H1 (cell line): ENCODE data around the gene COL1A1. TPM values are rescaled to one million over a fixed set of nuclear protein-coding genes. Genes with fewer than 3 reads are reported as not detected.

Experiments used
- CTCF ChIA-PET: fragments of 300-600 bp; sonication (Branson Sonifier 250); formaldehyde crosslinking; loops from one replicate; lab custom pipeline; 2021; ENCODE audit not compliant: partially characterized antibody; lab: Charles Lee
- POLR2A ChIA-PET: fragments of 300-600 bp; sonication (Branson Sonifier 250); formaldehyde crosslinking; loops from one replicate; lab custom pipeline; 2021; ENCODE audit warnings: inconsistent platforms; ENCODE audit not compliant: partially characterized antibody; lab: Charles Lee
- DNase-seq, 2 experiments: peaks; one replicate each; pipeline versions ENCODE4 v3.0.0 to v3.0.0-alpha.2; 2010 to 2022; ENCODE audit warnings: low spot score in 2 of 2, low read depth in 1 of 2, mixed read lengths in 1 of 2
- FAIRE-seq: peaks from 2 replicates; lab custom pipeline; 2011; peaks lifted over from hg19 to GRCh38; lab: Jason Lieb, UNC
- H2AFZ ChIP-seq: 2 replicates; pipeline ENCODE4 v1.8.1; 2012; ENCODE audit warnings: low read length, inconsistent platforms
- H2AK5ac ChIP-seq: 2 replicates; pipeline ENCODE4 v1.6.1; 2013; ENCODE audit warnings: low read depth, low read length
- H2BK120ac ChIP-seq: replicated peaks from 2 replicates; pipeline ENCODE3; 2013; ENCODE audit warnings: low read depth, low read length, inconsistent platforms
- H2BK12ac ChIP-seq: 2 replicates; pipeline ENCODE4 v1.6.1; 2013; ENCODE audit warnings: low read depth, low read length
- H2BK15ac ChIP-seq: 2 replicates; pipeline ENCODE4 v1.6.1; 2013; ENCODE audit warnings: low read length
- H2BK20ac ChIP-seq: 2 replicates; pipeline ENCODE4 v1.6.1; 2013; ENCODE audit warnings: low read length
- H2BK5ac ChIP-seq: 2 replicates; pipeline ENCODE4 v1.6.1; 2013; ENCODE audit warnings: low read depth, low read length
- H3K14ac ChIP-seq: 2 replicates; pipeline ENCODE4 v1.6.1; 2013; ENCODE audit warnings: inconsistent platforms; ENCODE audit not compliant: insufficient read length
- H3K18ac ChIP-seq: 2 replicates; pipeline ENCODE4 v1.6.1; 2013; ENCODE audit warnings: low read length; ENCODE audit errors: extremely low read depth
- H3K23ac ChIP-seq: 2 replicates; pipeline ENCODE4 v1.6.1; 2013; ENCODE audit warnings: inconsistent platforms; ENCODE audit not compliant: insufficient read length
- H3K23me2 ChIP-seq: 2 replicates; pipeline ENCODE4 v1.6.1; 2013; ENCODE audit warnings: low read depth, low read length
- H3K27ac ChIP-seq: 2 replicates; pipeline ENCODE4 v1.6.1; 2011; ENCODE audit warnings: low read depth, low read length, inconsistent platforms
- H3K27me3 ChIP-seq, 4 experiments: replicated peaks in 1 of 4; 1 replicate in 1 of 4; 2 replicates in 3 of 4; pipeline versions ENCODE4 v1.6.1 to v1.8.1; 2011 to 2013; ENCODE audit warnings: low read length in 3 of 4, mild to moderate bottlenecking in 3 of 4, inconsistent platforms in 2 of 4, mixed read lengths in 2 of 4, moderate library complexity in 1 of 4; ENCODE audit not compliant: control insufficient read depth in 3 of 4, insufficient read depth in 3 of 4; ENCODE audit errors: extremely low read depth in 1 of 4
- H3K36me3 ChIP-seq, 4 experiments: 2 replicates each; pipeline versions ENCODE4 v1.6.1 to v1.8.1; 2011 to 2013; ENCODE audit warnings: mild to moderate bottlenecking in 4 of 4, low read length in 3 of 4, moderate library complexity in 2 of 4, control low read depth in 1 of 4, inconsistent platforms in 1 of 4; ENCODE audit not compliant: insufficient read depth in 4 of 4, control insufficient read depth in 2 of 4
- H3K4ac ChIP-seq: replicated peaks from 2 replicates; pipeline ENCODE3; 2013; ENCODE audit warnings: low read length, low read depth, mixed read lengths, inconsistent platforms; ENCODE audit not compliant: insufficient read length
- H3K4me1 ChIP-seq, 4 experiments: replicated peaks in 1 of 4; 1 replicate in 1 of 4; 2 replicates in 3 of 4; pipeline versions ENCODE4 v1.6.1 to v1.8.1; 2011 to 2013; ENCODE audit warnings: low read length in 3 of 4, inconsistent platforms in 2 of 4, mixed read lengths in 1 of 4; ENCODE audit not compliant: insufficient read depth in 4 of 4, control insufficient read depth in 3 of 4
- H3K4me2 ChIP-seq, 2 experiments: 2 replicates each; pipeline versions ENCODE4 v1.6.1 to v1.8.1; 2011 to 2013; ENCODE audit warnings: low read depth in 2 of 2, low read length in 2 of 2, control low read depth in 1 of 2, inconsistent platforms in 1 of 2, mild to moderate bottlenecking in 1 of 2; ENCODE audit not compliant: insufficient read depth in 1 of 2
- H3K4me3 ChIP-seq, 4 experiments: fragments of 200-600, 300-600 bp in 1 of 4; sonication (generic), shearing (Covaris generic), sonication (Bioruptor Twin) in 1 of 4; 2 replicates each; pipeline versions ENCODE4 v1.5.1 to v1.8.1; 2011 to 2016; ENCODE audit warnings: low read length in 4 of 4, low read depth in 3 of 4, control low read depth in 2 of 4, inconsistent platforms in 2 of 4, mild to moderate bottlenecking in 2 of 4, mixed read lengths in 1 of 4, moderate library complexity in 1 of 4; ENCODE audit not compliant: insufficient read depth in 2 of 4; ENCODE audit errors: extremely low read depth in 1 of 4
- H3K56ac ChIP-seq: replicated peaks from 2 replicates; pipeline ENCODE3; 2013; ENCODE audit warnings: low read depth, mild to moderate bottlenecking, mixed read lengths, low read length, inconsistent platforms; ENCODE audit not compliant: insufficient read length
- H3K79me1 ChIP-seq: 2 replicates; pipeline ENCODE4 v1.6.1; 2013; ENCODE audit warnings: low read depth, low read length, control low read depth
- H3K79me2 ChIP-seq, 2 experiments: 2 replicates each; pipeline versions ENCODE4 v1.6.1 to v1.8.1; 2012 to 2013; ENCODE audit warnings: low read length in 2 of 2, mild to moderate bottlenecking in 2 of 2, inconsistent platforms in 1 of 2; ENCODE audit not compliant: insufficient read depth in 2 of 2, control insufficient read depth in 1 of 2
- H3K9ac ChIP-seq, 4 experiments: replicated peaks in 1 of 4; 1 replicate in 1 of 4; 2 replicates in 3 of 4; pipeline versions ENCODE4 v1.6.1 to v1.8.1; 2011 to 2013; ENCODE audit warnings: low read depth in 3 of 4, low read length in 3 of 4, control low read depth in 2 of 4, mild to moderate bottlenecking in 2 of 4, moderate library complexity in 2 of 4, inconsistent platforms in 1 of 4; ENCODE audit errors: extremely low read depth in 1 of 4
- H3K9me3 ChIP-seq, 2 experiments: 2 replicates each; pipeline versions ENCODE4 v1.6.1 to v1.8.1; 2012 to 2013; ENCODE audit warnings: mild to moderate bottlenecking in 2 of 2, moderate library complexity in 2 of 2, control low read depth in 1 of 2, inconsistent platforms in 1 of 2, low read depth in 1 of 2, low read length in 1 of 2, mixed read lengths in 1 of 2; ENCODE audit not compliant: insufficient read depth in 2 of 2
- H4K20me1 ChIP-seq, 2 experiments: replicated peaks in 1 of 2; 2 replicates each; pipeline versions ENCODE3 to v1.8.1; 2011 to 2013; ENCODE audit warnings: inconsistent platforms in 2 of 2, low read length in 2 of 2, mild to moderate bottlenecking in 1 of 2; ENCODE audit not compliant: insufficient read depth in 2 of 2, control insufficient read depth in 1 of 2
- H4K5ac ChIP-seq: 2 replicates; pipeline ENCODE4 v1.6.1; 2013; ENCODE audit warnings: low read length, low read depth, mixed read lengths, inconsistent platforms; ENCODE audit not compliant: insufficient read length
- H4K8ac ChIP-seq: 2 replicates; pipeline ENCODE4 v1.8.0; 2013; ENCODE audit warnings: mild to moderate bottlenecking, moderate library complexity, low read length, inconsistent platforms; ENCODE audit not compliant: insufficient read depth; ENCODE audit errors: extremely low read depth
- H4K91ac ChIP-seq: replicated peaks from 2 replicates; pipeline ENCODE3; 2013; ENCODE audit warnings: low read length, mixed read lengths, inconsistent platforms; ENCODE audit not compliant: insufficient read length
- ASH2L ChIP-seq: fragments of 200-600, 300-600 bp; sonication (generic); IDR thresholded peaks from one replicate; pipeline ENCODE4 v1.7.1; 2017; ENCODE audit warnings: low read length
- BCL11A ChIP-seq, 2 experiments: IDR thresholded peaks; one replicate each; pipeline ENCODE4 v1.6.1; 2011; ENCODE audit warnings: low read depth in 2 of 2, low read length in 2 of 2, mild to moderate bottlenecking in 2 of 2
- CREB1 ChIP-seq: IDR thresholded peaks from 2 replicates; pipeline ENCODE4 v1.6.1; 2012; ENCODE audit warnings: inconsistent platforms
- GABPA ChIP-seq: IDR thresholded peaks from 2 replicates; pipeline ENCODE4 v1.6.1; 2011; ENCODE audit warnings: mild to moderate bottlenecking, low read length, moderate library complexity, borderline replicate concordance; ENCODE audit not compliant: insufficient read depth
- JUN ChIP-seq: IDR thresholded peaks from 2 replicates; pipeline ENCODE4 v1.6.1; 2011; ENCODE audit warnings: low read depth, mild to moderate bottlenecking, improper control_type of control experiment, low read length
- MAX ChIP-seq: IDR thresholded peaks from 2 replicates; pipeline ENCODE4 v1.6.1; 2012; ENCODE audit warnings: inconsistent platforms
- RBBP5 ChIP-seq: IDR thresholded peaks from 2 replicates; pipeline ENCODE4 v1.7.1; 2012; ENCODE audit warnings: low read depth, mild to moderate bottlenecking, inconsistent platforms, low read length, moderate library complexity, borderline replicate concordance
- SAP30 ChIP-seq: fragments of 300-600 bp; sonication (generic); IDR thresholded peaks from 2 replicates; pipeline ENCODE4 v1.7.1; 2012; ENCODE audit warnings: low read length, moderate library complexity, mild to moderate bottlenecking, inconsistent platforms; ENCODE audit not compliant: insufficient read depth, insufficient replicate concordance
- SIRT6 ChIP-seq: IDR thresholded peaks from one replicate; pipeline ENCODE4 v1.7.1; 2012; ENCODE audit warnings: low read length, inconsistent platforms
- SIX5 ChIP-seq: IDR thresholded peaks from 2 replicates; pipeline ENCODE4 v1.6.1; 2011; ENCODE audit warnings: mild to moderate bottlenecking, low read depth, low read length
- SUZ12 ChIP-seq: fragments of 200-600 bp; sonication (generic); IDR thresholded peaks from 2 replicates; pipeline ENCODE4 v1.6.1; 2012; ENCODE audit warnings: mild to moderate bottlenecking, inconsistent platforms, low read length, moderate library complexity, mixed read lengths
- TCF12 ChIP-seq: IDR thresholded peaks from 2 replicates; pipeline ENCODE4 v1.6.1; 2011; ENCODE audit warnings: low read depth, mild to moderate bottlenecking, low read length
- WGBS, 2 experiments: shearing (Covaris generic) in 1 of 2; methylation state at CpG; one replicate each; pipeline versions ENCODE4 v1.1.6 to v1.1.7; 2013 to 2015; ENCODE audit warnings: low lambda C conversion rate in 2 of 2, mixed read lengths in 2 of 2, inconsistent platforms in 1 of 2, low coverage in 1 of 2, missing lambda C conversion rate in 1 of 2; ENCODE audit not compliant: insufficient replicate concordance in 2 of 2, insufficient coverage in 1 of 2, insufficient read length in 1 of 2; ENCODE audit errors: extremely low coverage in 1 of 2, missing lambda C conversion rate in 1 of 2; 5-methylcytosine and 5-hydroxymethylcytosine counted together
- polyA plus RNA-seq, 7 experiments: library from polyadenylated mRNA; depleted of rRNA in 3 of 7; stranded (reverse) in 5 of 7; unstranded in 2 of 7; fragments of >200 nt in 5 of 7; fragments of 200-250 nt in 2 of 7; gene quantifications; 1 replicate in 5 of 7; 2 replicates in 1 of 7; 4 replicates in 1 of 7; pipeline versions ENCODE4 v1.2.1 to v1.2.3, GENCODE V29; 2011 to 2013; ENCODE audit warnings: missing spikeins in 2 of 7, mixed read lengths in 2 of 7
- total RNA-seq: library from RNA; stranded (reverse); fragmentation: NEBNext Ultra II Directional; extraction: Animal tissue kit (Norgen Biotek cat#: 25700); gene quantifications from 2 replicates; pipeline ENCODE4 v1.2.1, GENCODE V29; 2021
- TF ChIP-seq, protein P1 (sequence below): IDR thresholded peaks from 2 replicates; pipeline ENCODE4 v1.6.1; 2012; ENCODE audit warnings: low read length, inconsistent platforms

The COL1A1 gene
- total and polyA plus RNA-seq, 2 of the 8 experiments (the other 6 are each of a cell fraction or from before 2014, with no cell fraction given): 14.1 to 80.4 TPM

DNA sequence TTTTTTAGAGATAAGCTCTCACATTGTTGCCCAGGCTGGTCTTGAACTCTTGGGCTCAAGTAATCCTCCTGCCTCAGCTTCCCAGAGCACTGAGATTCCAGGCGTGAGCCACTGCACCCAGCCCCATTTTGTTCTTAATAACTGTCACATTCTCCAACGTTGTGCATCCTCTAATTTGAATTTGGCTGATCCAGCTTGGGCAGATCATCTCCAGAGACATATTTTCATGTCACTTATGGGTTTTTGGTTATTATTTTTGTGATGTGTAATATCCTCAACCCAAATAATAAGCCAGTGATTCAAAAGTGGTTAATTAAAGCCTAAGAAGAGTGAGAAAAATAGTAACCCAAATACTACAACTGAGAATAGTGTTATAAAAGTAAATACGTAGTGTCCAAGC is 16.2 kb upstream of the COL1A1 start:
- Histone ChIP-seq H2BK5ac (no peak overlapping the region), H3K36me3 (no peaks in the 10 kb centered on the region), H2BK20ac (no peak overlapping the region), H4K8ac (no peak overlapping the region), H3K14ac (no peak overlapping the region), H2BK12ac (no peak overlapping the region), H3K79me2 (no peaks in the 10 kb centered on the region), H2BK120ac (no peak overlapping the region), H3K79me1 (no peaks in the 10 kb centered on the region), H3K18ac (no peak overlapping the region), H4K20me1 (no peaks in the 10 kb centered on the region), H3K4me3 (no peak overlapping the region), H3K4me2 (no peak overlapping the region), H3K9ac (no peak overlapping the region), H3K9me3 (no peaks in the 10 kb centered on the region), H2AFZ (no peak overlapping the region), H4K5ac (no peak overlapping the region), H3K27ac (no peak overlapping the region), H3K4ac (no peak overlapping the region), H2AK5ac (no peak overlapping the region), H3K56ac (no peak overlapping the region), H3K4me1 (peaks cover 2 to 10% (median 9%) of the 10 kb centered on the region in 4 experiments), H3K27me3 (no peaks in the 10 kb centered on the region), H4K91ac (no peak overlapping the region), H2BK15ac (no peak overlapping the region), H3K23me2 (no peaks in the 10 kb centered on the region), H3K23ac (no peak overlapping the region)
- ChIA-PET CTCF (interaction anchor here (1.2 to 24.4 kb wide), 4 partner anchors 13 to 64 kb away, joined by 3 to 1349 read pairs (median 120); partner anchors contain the start of genes COL1A1 and TMEM92), POLR2A (interaction anchor here (0.8 kb wide), 1 partner anchor 129 kb away, joined by 3 read pairs; no protein-coding TSS in a partner anchor)
- 64% methylated on average over 3 of the region's 3 CpGs; no CpG with 5 or more reads in 1 of the 2 experiments for WGBS, 2 experiments
- no peak for FAIRE-seq
- DNase-seq: no peak
- TF ChIP-seq MAX (no peak), SAP30 (no peak), CREB1 (no peak), SUZ12 (no peak), JUN (no peak), BCL11A (IDR thresholded peaks at IDR 0.05; ENCODE audit: low read depth in 2 of 2, low read length in 2 of 2) (no peak), ASH2L (no peak), SIX5 (no peak), GABPA (no peak), RBBP5 (no peak), TCF12 (no peak), SIRT6 (no peak)
- TF ChIP-seq, protein P1, sequence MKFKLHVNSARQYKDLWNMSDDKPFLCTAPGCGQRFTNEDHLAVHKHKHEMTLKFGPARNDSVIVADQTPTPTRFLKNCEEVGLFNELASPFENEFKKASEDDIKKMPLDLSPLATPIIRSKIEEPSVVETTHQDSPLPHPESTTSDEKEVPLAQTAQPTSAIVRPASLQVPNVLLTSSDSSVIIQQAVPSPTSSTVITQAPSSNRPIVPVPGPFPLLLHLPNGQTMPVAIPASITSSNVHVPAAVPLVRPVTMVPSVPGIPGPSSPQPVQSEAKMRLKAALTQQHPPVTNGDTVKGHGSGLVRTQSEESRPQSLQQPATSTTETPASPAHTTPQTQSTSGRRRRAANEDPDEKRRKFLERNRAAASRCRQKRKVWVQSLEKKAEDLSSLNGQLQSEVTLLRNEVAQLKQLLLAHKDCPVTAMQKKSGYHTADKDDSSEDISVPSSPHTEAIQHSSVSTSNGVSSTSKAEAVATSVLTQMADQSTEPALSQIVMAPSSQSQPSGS: no peak
